Neural cell (in vitro differentiated cells): ENCODE measurements around the gene DDX49. TPM values are rescaled to one million over a fixed set of nuclear protein-coding genes. Genes with fewer than 3 reads are reported as not detected.
A peak's percentile ranks its signal among the peaks of the same experiment; 100 is the strongest.

Experiments used
- H2AFZ ChIP-seq: fragments of 200-600, 300-800 bp; sonication (generic), shearing (Covaris generic); 2 replicates; pipeline ENCODE4 v1.6.0; 2014; ENCODE audit warnings: low read depth, mild to moderate bottlenecking, antibody characterized with exemption, low read length, moderate library complexity
- H3F3A ChIP-seq: fragments of 200-600 bp; shearing (Covaris generic); 2 replicates; pipeline ENCODE4 v1.6.1; 2016; ENCODE audit warnings: mild to moderate bottlenecking, moderate library complexity, mixed read lengths, antibody characterized with exemption, low read length; ENCODE audit not compliant: insufficient read depth, poor library complexity, severe bottlenecking
- H3K27ac ChIP-seq: fragments of 200-600, 300-800 bp; sonication (generic), shearing (Covaris generic); 2 replicates; pipeline ENCODE4 v1.5.1; 2014; ENCODE audit warnings: mild to moderate bottlenecking, low read length, moderate library complexity
- H3K27me3 ChIP-seq: fragments of 300-800, 200-600 bp; sonication (generic), shearing (Covaris generic); 2 replicates; pipeline ENCODE4 v1.6.0; 2014; ENCODE audit warnings: mild to moderate bottlenecking, low read depth, low read length, moderate library complexity; ENCODE audit not compliant: insufficient read depth
- H3K36me3 ChIP-seq: fragments of 300-800, 200-600 bp; sonication (generic), shearing (Covaris generic); 2 replicates; pipeline ENCODE4 v1.5.1; 2014; ENCODE audit warnings: mild to moderate bottlenecking, antibody characterized with exemption, low read length, moderate library complexity; ENCODE audit not compliant: insufficient read depth
- H3K4me2 ChIP-seq: fragments of 300-800, 200-600 bp; sonication (generic), shearing (Covaris generic); 2 replicates; pipeline ENCODE4 v1.6.0; 2014; ENCODE audit warnings: mild to moderate bottlenecking, low read length
- H3K4me3 ChIP-seq: fragments of 300-800, 200-600 bp; sonication (generic), shearing (Covaris generic); 2 replicates; pipeline ENCODE4 v1.5.1; 2014; ENCODE audit warnings: mild to moderate bottlenecking, low read length, moderate library complexity
- H3K79me2 ChIP-seq: fragments of 200-600 bp; shearing (Covaris generic); replicated peaks from 2 replicates; pipeline ENCODE4 v1.6.0; 2014; ENCODE audit warnings: mild to moderate bottlenecking, low read length, moderate library complexity; ENCODE audit not compliant: insufficient read depth
- H3K9ac ChIP-seq: fragments of 300-800, 200-600 bp; sonication (generic), shearing (Covaris generic); 2 replicates; pipeline ENCODE4 v1.6.1; 2016; ENCODE audit warnings: mild to moderate bottlenecking, low read length, mixed read lengths
- H3K9me2 ChIP-seq: fragments of 200-600 bp; shearing (Covaris generic); 2 replicates; pipeline ENCODE4 v1.6.1; 2016; ENCODE audit warnings: mild to moderate bottlenecking, low read length, mixed read lengths; ENCODE audit not compliant: insufficient read depth
- H3K9me3 ChIP-seq: fragments of 200-600, 300-800 bp; sonication (generic), shearing (Covaris generic); 2 replicates; pipeline ENCODE4 v1.6.1; 2016; ENCODE audit warnings: mild to moderate bottlenecking, mixed run types, low read length, moderate library complexity, mixed read lengths
- H4K20me1 ChIP-seq: fragments of 200-600 bp; shearing (Covaris generic); 2 replicates; pipeline ENCODE4 v1.6.1; 2016; ENCODE audit warnings: mild to moderate bottlenecking, mixed run types; ENCODE audit not compliant: insufficient read depth
- CTCF ChIP-seq: fragments of 450-650 bp; IDR thresholded peaks from 2 replicates; pipeline ENCODE4 v1.5.1; 2014; ENCODE audit warnings: antibody characterized with exemption, mild to moderate bottlenecking, moderate library complexity; ENCODE audit not compliant: poor library complexity, severe bottlenecking
- EP300 ChIP-seq: fragments of 450-650 bp; conservative IDR thresholded peaks from 2 replicates; pipeline ENCODE4 v1.6.1; 2014; ENCODE audit warnings: antibody characterized with exemption, mild to moderate bottlenecking, moderate library complexity; ENCODE audit not compliant: poor library complexity, severe bottlenecking
- EZH2 ChIP-seq: fragments of 200-600, 300-800 bp; shearing (Covaris generic), sonication (generic); IDR thresholded peaks from 2 replicates; pipeline ENCODE4 v1.6.1; 2014; ENCODE audit warnings: antibody characterized with exemption, low read length, borderline replicate concordance, mild to moderate bottlenecking; ENCODE audit not compliant: insufficient read depth, poor library complexity, severe bottlenecking
- MXI1 ChIP-seq: fragments of 450-650 bp; conservative IDR thresholded peaks from 2 replicates; pipeline ENCODE4 v1.6.1; 2014; ENCODE audit warnings: antibody characterized with exemption, mild to moderate bottlenecking; ENCODE audit not compliant: poor library complexity, severe bottlenecking
- POLR2AphosphoS5 ChIP-seq: IDR thresholded peaks from 2 replicates; pipeline ENCODE4 v1.6.1; 2012
- RAD21 ChIP-seq: fragments of 450-650 bp; conservative IDR thresholded peaks from 2 replicates; pipeline ENCODE4 v1.6.1; 2014; ENCODE audit warnings: antibody characterized with exemption, mild to moderate bottlenecking, moderate library complexity
- REST ChIP-seq: IDR thresholded peaks from 2 replicates; pipeline ENCODE4 v1.6.1; 2012; ENCODE audit warnings: borderline replicate concordance
- SMC3 ChIP-seq: fragments of 450-650 bp; conservative IDR thresholded peaks from 2 replicates; pipeline ENCODE4 v1.6.1; 2014; ENCODE audit warnings: antibody characterized with exemption, mild to moderate bottlenecking, moderate library complexity; ENCODE audit not compliant: poor library complexity
- TAF1 ChIP-seq: IDR thresholded peaks from 2 replicates; pipeline ENCODE4 v1.6.1; 2012; ENCODE audit warnings: low read depth
- polyA plus RNA-seq: library from polyadenylated mRNA; depleted of rRNA; stranded (reverse); fragments of >200 nt; gene quantifications from 2 replicates; pipeline ENCODE4 v1.2.3, GENCODE V29; 2014

Gene DDX49
- polyA plus RNA-seq, 1 donor from 2014 or later, result 90.7 TPM

GRCh38 chr19:18933297-18933696, 13.8 kb downstream of the DDX49 start:
- Histone ChIP-seq H3K9me3 (no peaks in the 10 kb centered on the region), H3K36me3 (no peaks in the 10 kb centered on the region), H3K27ac (no peak overlapping the region), H3K79me2 (no peaks in the 10 kb centered on the region), H3K9ac (no peak overlapping the region), H3K4me2 (no peak overlapping the region), H3K4me3 (no peak overlapping the region), H3K27me3 (no peaks in the 10 kb centered on the region), H3K9me2 (no peaks in the 10 kb centered on the region), H3F3A (no peaks in the 10 kb centered on the region), H2AFZ (no peak overlapping the region), H4K20me1 (no peaks in the 10 kb centered on the region)
- TF ChIP-seq SMC3, result no peak
- no peak for TF ChIP-seq REST
- no peak for TF ChIP-seq EP300
- no peak for TF ChIP-seq CTCF
- no peak for TF ChIP-seq POLR2AphosphoS5
- TF ChIP-seq MXI1, result no peak
- no peak for TF ChIP-seq RAD21
- TF ChIP-seq TAF1, result no peak
- TF ChIP-seq EZH2, result no peak

GRCh38 chr19:18939163-18939562, 19.6 kb downstream of the DDX49 start:
- Histone ChIP-seq H3K4me3 (peak overlapping the region; percentile 84), H3K79me2 (peaks cover 3% of the 10 kb centered on the region), H3K27me3 (no peaks in the 10 kb centered on the region), H2AFZ (no peak overlapping the region), H3K9me3 (no peaks in the 10 kb centered on the region), H3K9ac (no peak overlapping the region), H3K36me3 (no peaks in the 10 kb centered on the region), H3K9me2 (no peaks in the 10 kb centered on the region), H4K20me1 (no peaks in the 10 kb centered on the region), H3F3A (no peaks in the 10 kb centered on the region), H3K4me2 (no peak overlapping the region), H3K27ac (no peak overlapping the region)
- TF ChIP-seq EZH2 (no peak), REST (no peak), MXI1 (no peak), SMC3 (no peak), CTCF (no peak), POLR2AphosphoS5 (no peak), TAF1 (no peak), RAD21 (no peak), EP300 (no peak)
